ENCODE results near the gene PIK3AP1. TPM values are rescaled to one million over a fixed set of nuclear protein-coding genes. Genes with fewer than 3 reads are reported as not detected.
"Not testable (repeated sequence)": the region's sequence is repeated elsewhere in the genome, so short reads cannot be mapped to it uniquely, and the experiment has no call there.

The PIK3AP1 gene
- total RNA-seq, 1 donor: 49.0 TPM

DNA sequence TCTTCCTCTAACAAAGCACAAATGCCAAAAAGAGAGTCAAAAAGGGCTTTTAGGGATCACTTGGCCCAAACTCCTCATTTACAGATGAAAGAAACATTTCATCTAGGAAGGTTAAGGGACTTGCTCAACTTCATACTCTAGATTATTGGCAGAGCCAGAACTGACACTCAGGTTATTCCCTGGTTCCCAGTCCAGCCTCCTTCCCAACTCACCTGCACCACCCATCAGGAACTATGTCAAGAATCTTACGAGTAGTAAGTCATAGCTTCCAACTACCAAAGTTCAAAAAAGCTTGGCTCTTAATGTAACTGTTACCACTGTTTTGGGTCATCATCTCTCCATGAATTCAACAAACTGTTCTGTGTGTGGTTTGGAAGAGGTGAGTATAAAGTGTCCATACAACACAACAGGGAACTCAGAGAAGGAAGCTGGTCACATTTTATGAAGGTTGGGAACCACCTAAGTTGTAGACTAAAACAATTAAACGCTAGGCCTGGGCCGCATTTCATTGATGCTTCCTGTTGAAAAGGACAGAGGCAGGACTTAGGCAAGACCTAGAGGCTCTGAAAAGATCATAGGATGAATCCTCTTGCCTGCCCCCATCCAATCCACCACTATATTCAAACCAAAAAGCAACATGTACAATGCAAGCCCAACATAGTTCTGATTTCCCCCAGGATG, 9.1 kb downstream of the PIK3AP1 start:
- H3K4me3 ChIP-seq (ENCODE audit: low read length): no peak overlapping the region
- no peaks in the 10 kb centered on the region for H3K27me3 ChIP-seq (ENCODE audit: insufficient read depth, low read length)
- peaks cover 74% of the 10 kb centered on the region for H3K4me1 ChIP-seq (ENCODE audit: insufficient read depth, low read length)
- H3K9me3 ChIP-seq (ENCODE audit: low read depth, low read length): no peaks in the 10 kb centered on the region

DNA sequence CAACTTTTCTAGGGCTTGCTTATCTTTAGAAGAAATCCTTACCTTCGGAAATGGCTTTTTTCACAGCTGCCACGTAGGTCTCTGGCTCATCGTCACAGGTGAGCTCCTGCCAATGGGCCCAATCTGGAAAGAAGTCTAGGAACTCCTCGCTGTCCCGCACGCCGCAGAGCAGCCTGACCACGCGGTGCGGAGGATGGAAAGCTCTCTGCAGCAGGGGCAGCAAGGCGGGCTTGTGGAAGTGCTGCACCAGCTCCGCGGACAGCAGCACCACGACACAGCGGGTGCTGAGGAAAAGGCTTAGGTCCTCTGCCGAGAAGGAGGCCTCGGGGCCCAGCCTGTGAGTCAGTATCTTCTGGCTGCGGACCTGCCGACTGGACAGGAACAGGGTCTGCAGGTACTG, 10.8 kb downstream of the PIK3AP1 start:
- Histone ChIP-seq H3K4me1 (ENCODE audit: insufficient read depth, low read length) (peaks cover 74% of the 10 kb centered on the region), H3K9me3 (ENCODE audit: low read depth, low read length) (no peaks in the 10 kb centered on the region), H3K27me3 (ENCODE audit: insufficient read depth, low read length) (no peaks in the 10 kb centered on the region), H3K4me3 (ENCODE audit: low read length) (no peak overlapping the region)

DNA sequence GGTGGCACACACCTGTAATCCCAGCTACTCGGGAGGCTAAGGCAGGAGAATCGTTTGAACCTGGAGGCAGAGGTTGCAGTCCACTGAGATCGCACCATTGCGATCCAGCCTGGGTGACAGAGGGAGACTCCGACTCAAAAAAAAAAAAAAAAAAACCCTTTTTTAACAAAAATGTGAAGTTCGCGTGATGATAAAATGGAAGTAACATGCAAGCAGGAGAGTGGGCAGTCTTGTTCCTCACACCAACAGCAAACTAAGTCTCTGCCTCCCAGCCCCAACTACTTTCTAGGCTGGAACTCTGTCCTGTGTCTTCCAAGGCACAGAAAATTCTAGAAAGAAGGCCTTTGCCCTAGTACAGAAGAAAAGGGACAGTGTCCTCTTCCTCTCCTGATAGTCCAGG, 11.3 kb downstream of the PIK3AP1 start:
- Histone ChIP-seq H3K4me3 (ENCODE audit: low read length) (no peak overlapping the region), H3K27me3 (ENCODE audit: insufficient read depth, low read length) (no peaks in the 10 kb centered on the region), H3K9me3 (ENCODE audit: low read depth, low read length) (no peaks in the 10 kb centered on the region), H3K4me1 (ENCODE audit: insufficient read depth, low read length) (peaks cover 74% of the 10 kb centered on the region)

DNA sequence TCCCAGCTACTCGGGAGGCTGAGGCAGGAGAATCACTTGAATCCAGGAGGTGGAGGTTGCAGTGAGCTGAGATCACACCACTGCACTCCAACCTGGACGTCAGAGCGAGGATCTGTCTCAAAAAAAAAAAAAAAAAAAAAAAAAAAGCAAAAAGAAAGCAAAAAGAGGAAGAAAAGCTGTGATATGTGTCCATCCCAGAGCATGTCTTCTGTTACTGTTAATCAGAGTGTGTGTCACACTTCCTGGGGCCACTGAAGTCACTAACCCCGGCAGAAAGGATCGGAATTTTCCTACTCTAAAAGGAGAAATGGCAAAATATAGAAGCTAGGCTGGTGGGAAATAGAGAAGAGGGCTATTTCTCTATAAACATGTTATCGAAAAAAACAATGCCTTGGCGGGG, 11.9 kb downstream of the PIK3AP1 start:
- no peaks in the 10 kb centered on the region for H3K27me3 ChIP-seq (ENCODE audit: insufficient read depth, low read length)
- no peaks in the 10 kb centered on the region for H3K9me3 ChIP-seq (ENCODE audit: low read depth, low read length)
- H3K4me3 ChIP-seq (ENCODE audit: low read length): no peak overlapping the region
- peaks cover 74% of the 10 kb centered on the region for H3K4me1 ChIP-seq (ENCODE audit: insufficient read depth, low read length)

DNA sequence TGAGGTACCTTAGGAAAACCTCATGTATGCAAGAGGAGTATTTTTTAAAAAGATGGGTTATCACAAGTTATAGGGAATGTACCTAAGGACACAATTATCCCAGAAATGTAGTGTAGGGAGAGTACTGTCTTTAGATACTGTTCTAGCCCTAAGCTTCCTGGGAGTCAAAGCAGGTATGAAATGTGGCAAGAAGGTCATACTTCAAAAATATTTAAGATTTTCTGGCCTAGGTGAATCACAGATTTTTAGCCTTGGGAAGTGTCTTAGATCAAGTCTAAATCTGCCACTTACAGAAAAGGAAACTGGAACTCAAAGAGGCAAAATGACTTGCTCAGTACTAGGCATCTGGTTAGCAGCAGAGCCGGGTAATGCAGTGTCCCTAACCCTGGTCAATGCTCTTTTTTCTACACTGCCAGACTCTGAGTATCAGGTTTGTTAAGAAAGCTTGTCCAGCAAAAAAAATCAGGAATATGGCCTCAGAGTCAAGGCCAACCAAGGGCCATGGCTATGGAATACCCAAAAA, 13.9 kb downstream of the PIK3AP1 start:
- Histone ChIP-seq H3K9me3 (ENCODE audit: low read depth, low read length) (no peaks in the 10 kb centered on the region), H3K4me1 (ENCODE audit: insufficient read depth, low read length) (peaks cover 80% of the 10 kb centered on the region), H3K4me3 (ENCODE audit: low read length) (no peak overlapping the region), H3K27me3 (ENCODE audit: insufficient read depth, low read length) (no peaks in the 10 kb centered on the region)

DNA sequence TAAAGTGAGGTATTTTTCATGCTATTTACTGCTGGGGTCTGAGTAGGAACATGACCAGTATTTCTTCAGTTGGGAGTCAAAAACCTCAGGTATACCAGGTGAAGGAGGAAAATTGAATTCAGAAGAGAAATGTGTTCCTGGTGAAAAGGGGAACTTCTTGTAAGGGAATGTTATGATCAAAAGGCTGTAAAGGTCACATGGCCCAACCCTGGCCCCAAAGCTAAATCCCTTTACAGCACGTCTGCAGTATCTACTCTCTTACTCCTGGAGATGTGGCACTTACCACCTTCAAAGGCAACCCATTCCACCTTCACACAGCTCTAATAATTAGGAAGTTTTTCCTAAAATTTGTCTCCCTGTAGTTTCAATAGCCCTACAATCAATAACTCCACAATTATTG, 15.2 kb downstream of the PIK3AP1 start:
- H3K4me1 ChIP-seq (ENCODE audit: insufficient read depth, low read length): peaks cover 84% of the 10 kb centered on the region
- H3K4me3 ChIP-seq (ENCODE audit: low read length): no peak overlapping the region
- no peaks in the 10 kb centered on the region for H3K27me3 ChIP-seq (ENCODE audit: insufficient read depth, low read length)
- no peaks in the 10 kb centered on the region for H3K9me3 ChIP-seq (ENCODE audit: low read depth, low read length)

DNA sequence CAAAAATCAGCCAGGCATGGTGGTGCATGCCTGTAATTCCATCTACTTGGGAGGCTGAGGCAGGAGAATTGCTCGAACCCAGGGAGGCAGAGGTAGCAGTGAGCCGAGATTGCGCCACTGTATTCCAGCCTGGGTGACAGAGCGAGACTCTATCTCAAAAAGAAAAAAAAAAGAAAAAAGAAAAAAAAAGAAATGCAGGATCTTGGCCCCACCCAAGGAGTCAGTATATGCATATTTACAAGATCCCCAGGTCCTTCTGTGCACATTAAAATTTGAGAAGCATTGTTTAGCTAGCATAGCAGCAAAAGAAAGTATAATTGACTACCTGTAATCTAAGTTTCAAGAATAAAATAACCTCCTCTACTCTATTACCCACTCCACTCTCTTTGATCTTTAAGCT, 15.8 kb downstream of the PIK3AP1 start:
- H3K9me3 ChIP-seq (ENCODE audit: low read depth, low read length): no peaks in the 10 kb centered on the region
- H3K27me3 ChIP-seq (ENCODE audit: insufficient read depth, low read length): no peaks in the 10 kb centered on the region
- H3K4me3 ChIP-seq (ENCODE audit: low read length): no peak overlapping the region
- peaks cover 84% of the 10 kb centered on the region for H3K4me1 ChIP-seq (ENCODE audit: insufficient read depth, low read length)

DNA sequence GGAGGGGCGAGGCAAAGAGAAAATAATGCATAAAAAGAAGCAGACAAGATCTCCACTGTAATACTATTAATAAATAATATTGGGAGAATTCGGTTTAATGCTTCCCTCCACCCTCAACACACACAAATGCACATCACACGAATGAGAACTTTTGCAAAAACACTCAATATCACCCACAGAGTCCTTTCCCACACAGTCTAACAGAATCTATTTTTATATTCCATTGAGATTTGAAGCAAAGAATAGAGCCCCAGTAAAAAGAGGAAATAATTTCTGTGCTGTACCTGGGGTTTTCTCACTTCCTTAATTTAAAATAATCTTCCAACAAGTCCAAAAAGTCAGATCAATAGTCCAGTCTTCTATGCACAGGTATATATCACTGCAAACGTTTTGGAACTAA, 17.0 kb downstream of the PIK3AP1 start:
- Histone ChIP-seq H3K4me1 (ENCODE audit: insufficient read depth, low read length) (peaks cover 78% of the 10 kb centered on the region), H3K9me3 (ENCODE audit: low read depth, low read length) (no peaks in the 10 kb centered on the region), H3K4me3 (ENCODE audit: low read length) (no peak overlapping the region), H3K27me3 (ENCODE audit: insufficient read depth, low read length) (no peaks in the 10 kb centered on the region)

DNA sequence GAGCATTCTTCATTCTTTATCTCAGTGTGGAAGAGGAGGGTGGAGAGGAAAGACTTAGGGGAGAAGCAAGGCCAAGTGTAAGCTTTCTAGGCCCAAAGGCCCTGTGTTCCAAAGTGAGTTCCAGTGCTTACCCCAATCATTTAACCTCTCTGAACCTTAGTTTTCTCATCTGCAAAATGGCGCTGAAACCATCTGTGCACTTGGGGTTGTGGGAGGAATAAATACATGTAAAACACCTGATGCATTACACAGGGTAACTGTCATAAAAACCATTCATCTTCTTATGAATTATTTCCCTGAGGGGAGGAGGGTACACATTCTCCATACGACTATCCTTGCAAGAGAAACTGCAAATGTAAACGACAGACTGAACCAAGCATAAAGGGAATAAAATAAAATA, 19.0 kb downstream of the PIK3AP1 start:
- H3K27me3 ChIP-seq (ENCODE audit: insufficient read depth, low read length): no peaks in the 10 kb centered on the region
- H3K4me3 ChIP-seq (ENCODE audit: low read length): no peak overlapping the region
- H3K9me3 ChIP-seq (ENCODE audit: low read depth, low read length): no peaks in the 10 kb centered on the region
- H3K4me1 ChIP-seq (ENCODE audit: insufficient read depth, low read length): peaks cover 82% of the 10 kb centered on the region

DNA sequence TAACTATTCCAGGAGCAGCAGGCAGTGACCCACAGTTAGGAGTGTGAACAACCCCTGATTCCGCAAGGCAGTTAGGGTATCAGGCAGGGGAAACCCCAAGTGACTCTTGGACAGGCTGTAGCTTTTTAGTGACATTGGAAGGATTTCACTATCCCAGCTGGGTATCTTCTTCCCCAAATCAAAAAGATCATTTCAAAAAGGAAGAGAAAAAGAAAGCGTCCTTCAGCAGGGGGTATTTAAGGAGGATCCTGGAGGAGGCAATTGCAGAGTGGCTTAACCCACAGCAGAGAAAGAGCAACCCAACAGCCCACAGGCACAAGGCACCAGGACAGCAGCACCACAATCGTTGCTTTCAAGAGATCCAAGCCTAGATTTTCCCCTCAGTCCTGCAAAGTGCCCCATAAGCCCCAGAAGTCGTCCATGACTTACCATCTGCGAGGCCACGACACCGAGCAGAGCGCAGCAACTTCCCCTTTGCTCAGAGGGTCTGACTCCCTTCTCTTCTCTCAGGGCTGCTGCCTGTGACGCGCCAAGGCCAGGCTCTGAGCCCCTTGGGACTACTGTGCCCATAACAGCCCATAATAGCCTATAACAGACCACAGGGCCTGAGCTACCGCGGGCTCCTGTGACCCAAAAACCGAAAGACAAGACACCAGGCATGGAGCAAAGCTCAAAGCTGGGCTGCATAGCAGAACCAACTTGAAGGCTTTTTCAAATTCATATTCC, 19.8 kb downstream of the PIK3AP1 start:
- Histone ChIP-seq H3K9me3 (ENCODE audit: low read depth, low read length) (no peaks in the 10 kb centered on the region), H3K4me3 (ENCODE audit: low read length) (peak overlapping the region; percentile 31), H3K4me1 (ENCODE audit: insufficient read depth, low read length) (peaks cover 82% of the 10 kb centered on the region), H3K27me3 (ENCODE audit: insufficient read depth, low read length) (no peaks in the 10 kb centered on the region)

DNA sequence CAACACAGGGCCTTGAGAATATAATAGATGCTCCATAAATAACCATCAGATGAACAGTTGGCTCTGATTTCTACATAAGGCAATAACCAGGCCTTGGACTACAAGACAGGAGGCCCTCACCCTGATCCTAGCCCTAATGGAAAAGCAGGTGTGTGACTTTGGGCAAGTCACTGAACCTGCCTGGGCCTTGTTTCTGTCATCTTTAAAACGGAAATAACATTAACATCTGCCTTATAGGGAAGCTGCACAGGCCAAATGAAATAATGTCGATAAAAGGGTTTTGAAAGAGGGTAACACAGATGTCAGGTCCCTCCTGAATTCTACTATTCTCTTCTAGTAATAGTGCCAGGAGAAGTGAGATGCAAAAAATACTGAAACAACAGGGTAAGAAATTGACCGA, 20.7 kb downstream of the PIK3AP1 start:
- Histone ChIP-seq H3K4me1 (ENCODE audit: insufficient read depth, low read length) (peaks cover 84% of the 10 kb centered on the region), H3K4me3 (ENCODE audit: low read length) (peak overlapping the region; percentile 31)

DNA sequence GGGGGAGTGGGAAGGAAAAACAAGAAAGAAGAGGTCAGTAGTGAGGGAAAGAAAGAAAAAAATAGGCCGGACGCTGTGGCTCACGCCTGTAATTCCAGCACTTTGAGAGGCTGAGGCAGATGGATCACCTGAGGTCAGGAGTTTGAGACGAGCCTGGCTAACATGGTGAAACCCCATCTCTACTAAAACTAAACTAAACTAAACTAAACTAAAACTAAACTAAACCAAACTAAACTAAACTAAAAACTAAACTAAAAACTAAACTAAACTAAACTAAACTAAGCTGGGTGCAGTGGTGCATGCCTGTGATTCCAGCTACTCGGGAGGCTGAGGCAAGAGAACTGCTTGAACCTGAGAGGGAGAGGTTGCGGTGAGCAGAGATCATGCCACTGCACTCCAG, 22.0 kb downstream of the PIK3AP1 start:
- H3K4me1 ChIP-seq (ENCODE audit: insufficient read depth, low read length): peaks cover 81% of the 10 kb centered on the region
- not testable (repeated sequence) for H3K4me3 ChIP-seq (ENCODE audit: low read length); H3K27me3 ChIP-seq (ENCODE audit: insufficient read depth, low read length); H3K9me3 ChIP-seq (ENCODE audit: low read depth, low read length)

More for the DNA sequence above, 20.7 kb downstream of the PIK3AP1 start:
- H3K27me3 ChIP-seq (ENCODE audit: insufficient read depth, low read length): no peaks in the 10 kb centered on the region
- no peaks in the 10 kb centered on the region for H3K9me3 ChIP-seq (ENCODE audit: low read depth, low read length)

DNA sequence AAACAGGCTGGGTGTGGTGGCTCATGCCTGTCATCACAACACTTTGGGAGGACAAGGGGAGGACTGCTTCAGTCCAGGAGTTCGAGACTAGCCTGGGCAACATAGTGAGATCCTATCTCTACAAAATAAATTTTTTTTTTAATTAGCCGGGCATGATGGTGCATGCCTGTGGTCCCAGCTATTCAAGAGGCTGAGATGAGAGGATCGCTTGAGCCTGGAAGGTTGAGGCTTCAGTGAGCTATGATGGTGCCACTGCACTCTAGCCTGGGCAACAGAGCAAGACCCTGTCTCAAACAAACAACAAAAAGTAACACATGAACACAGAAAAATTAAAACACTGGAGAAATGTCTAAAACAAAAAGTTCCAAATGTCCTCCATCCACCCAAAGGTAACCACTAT, 22.9 kb downstream of the PIK3AP1 start:
- no peaks in the 10 kb centered on the region for H3K27me3 ChIP-seq (ENCODE audit: insufficient read depth, low read length)
- no peaks in the 10 kb centered on the region for H3K9me3 ChIP-seq (ENCODE audit: low read depth, low read length)
- H3K4me1 ChIP-seq (ENCODE audit: insufficient read depth, low read length): peaks cover 81% of the 10 kb centered on the region
- H3K4me3 ChIP-seq (ENCODE audit: low read length): no peak overlapping the region

DNA sequence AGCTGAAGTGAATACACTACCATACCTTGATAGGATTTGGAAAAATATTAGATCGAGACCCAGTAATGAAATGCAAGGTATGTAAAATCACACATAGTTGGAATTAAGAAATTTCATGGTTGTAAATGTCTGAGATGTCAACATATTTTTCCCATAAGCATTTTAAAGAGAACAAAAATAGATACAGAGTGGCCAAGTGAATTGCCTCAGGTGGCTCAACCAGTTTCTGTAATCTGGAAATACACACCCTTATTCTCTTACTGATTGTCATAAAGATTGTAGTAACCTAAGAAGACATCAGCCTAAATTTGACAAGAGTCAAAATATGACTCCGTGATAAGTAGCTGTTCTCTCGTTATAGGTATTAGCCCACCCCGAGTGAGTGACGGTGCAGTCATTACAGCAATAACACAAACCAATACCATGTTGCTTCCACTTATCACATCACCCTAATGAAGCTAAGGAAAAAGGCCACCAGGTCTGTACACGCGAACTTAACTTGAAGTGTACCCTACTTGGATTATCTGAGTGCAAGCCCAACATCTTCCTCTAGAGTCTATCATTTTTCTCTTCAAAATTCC, 23.4 kb downstream of the PIK3AP1 start:
- H3K9me3 ChIP-seq (ENCODE audit: low read depth, low read length): no peaks in the 10 kb centered on the region
- H3K4me3 ChIP-seq (ENCODE audit: low read length): no peak overlapping the region
- H3K4me1 ChIP-seq (ENCODE audit: insufficient read depth, low read length): peaks cover 76% of the 10 kb centered on the region
- no peaks in the 10 kb centered on the region for H3K27me3 ChIP-seq (ENCODE audit: insufficient read depth, low read length)

DNA sequence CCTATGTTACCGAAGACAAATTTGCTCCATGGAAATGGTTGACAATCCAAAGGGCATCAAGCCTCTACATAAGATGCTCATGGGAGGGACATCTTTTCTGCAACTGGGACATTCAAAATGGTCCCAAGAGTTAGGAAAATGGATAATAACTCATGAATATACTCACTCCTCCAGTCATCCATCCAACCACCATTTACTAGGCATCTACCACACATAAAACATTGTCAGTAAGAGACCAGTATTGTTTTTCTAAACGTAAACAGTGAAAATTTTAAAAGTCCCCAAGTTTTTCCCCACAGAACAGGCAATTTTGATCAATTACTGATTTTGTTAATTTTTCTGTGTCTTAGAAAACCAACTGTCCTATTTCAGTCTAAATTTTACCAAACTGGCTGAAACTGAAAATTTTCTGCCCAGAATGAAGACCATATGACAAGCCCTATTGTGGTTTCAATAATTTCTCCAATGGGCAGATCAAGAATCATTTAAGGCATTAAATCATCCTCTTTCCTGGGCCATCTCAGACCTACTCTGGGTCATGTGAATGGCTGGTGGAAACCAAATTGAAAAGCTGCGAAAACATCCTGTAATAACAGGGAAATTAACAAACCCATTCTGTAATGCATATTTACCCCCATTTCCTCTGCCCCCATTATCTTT, 24.2 kb downstream of the PIK3AP1 start:
- no peaks in the 10 kb centered on the region for H3K9me3 ChIP-seq (ENCODE audit: low read depth, low read length)
- peaks cover 74% of the 10 kb centered on the region for H3K4me1 ChIP-seq (ENCODE audit: insufficient read depth, low read length)
- no peaks in the 10 kb centered on the region for H3K27me3 ChIP-seq (ENCODE audit: insufficient read depth, low read length)
- H3K4me3 ChIP-seq (ENCODE audit: low read length): no peak overlapping the region

Data from mononuclear cell (primary cell).